CD4-positive, alpha-beta T cell treated with Interleukin-10 for 1 hour (primary cell): ENCODE measurements around the gene CAMTA1.

Source experiments
- DNase-seq: peaks from one replicate; pipeline ENCODE4 v3.0.0-alpha.2; 2020

The CAMTA1 gene

GRCh38 chr1:7555391-7556185 lies 770.3 kb downstream of the CAMTA1 start:
- DNase-seq, result no peak

GRCh38 chr1:7557301-7557891 lies 772.1 kb downstream of the CAMTA1 start:
- no peak for DNase-seq

- no peak for DNase-seq
These were observed 772.8 kb downstream of the CAMTA1 start for GRCh38 chr1:7558041-7558461.

- no peak for DNase-seq
These were observed 773.2 kb downstream of the CAMTA1 start for GRCh38 chr1:7558481-7558880.

GRCh38 chr1:7558921-7559869 lies 773.9 kb downstream of the CAMTA1 start:
- no peak for DNase-seq

- DNase-seq, result no peak
These were observed 774.9 kb downstream of the CAMTA1 start for GRCh38 chr1:7560128-7560527.

- no peak for DNase-seq
These were observed 775.4 kb downstream of the CAMTA1 start for GRCh38 chr1:7560601-7561181.

- no peak for DNase-seq
These were observed 776.2 kb downstream of the CAMTA1 start for GRCh38 chr1:7561331-7561921.

- DNase-seq, result no peak
These were observed 776.9 kb downstream of the CAMTA1 start for GRCh38 chr1:7561936-7562728.

GRCh38 chr1:7562729-7563605 lies 777.7 kb downstream of the CAMTA1 start:
- DNase-seq, result no peak

- no peak for DNase-seq
These were observed 778.9 kb downstream of the CAMTA1 start for GRCh38 chr1:7564137-7564536.

GRCh38 chr1:7565099-7565750 lies 780.0 kb downstream of the CAMTA1 start:
- no peak for DNase-seq

- DNase-seq, result no peak
These were observed 781.4 kb downstream of the CAMTA1 start for GRCh38 chr1:7566417-7567375.

- no peak for DNase-seq
These were observed 782.1 kb downstream of the CAMTA1 start for GRCh38 chr1:7567376-7567775.

GRCh38 chr1:7568053-7568452 lies 782.8 kb downstream of the CAMTA1 start:
- no peak for DNase-seq

GRCh38 chr1:7568901-7569524 lies 783.8 kb downstream of the CAMTA1 start:
- no peak for DNase-seq

- no peak for DNase-seq
These were observed 785.1 kb downstream of the CAMTA1 start for GRCh38 chr1:7570311-7570710.

- no peak for DNase-seq
These were observed 787.4 kb downstream of the CAMTA1 start for GRCh38 chr1:7572654-7573152.
